Measurements from ENCODE around the gene FGF3.

Gene FGF3

DNA sequence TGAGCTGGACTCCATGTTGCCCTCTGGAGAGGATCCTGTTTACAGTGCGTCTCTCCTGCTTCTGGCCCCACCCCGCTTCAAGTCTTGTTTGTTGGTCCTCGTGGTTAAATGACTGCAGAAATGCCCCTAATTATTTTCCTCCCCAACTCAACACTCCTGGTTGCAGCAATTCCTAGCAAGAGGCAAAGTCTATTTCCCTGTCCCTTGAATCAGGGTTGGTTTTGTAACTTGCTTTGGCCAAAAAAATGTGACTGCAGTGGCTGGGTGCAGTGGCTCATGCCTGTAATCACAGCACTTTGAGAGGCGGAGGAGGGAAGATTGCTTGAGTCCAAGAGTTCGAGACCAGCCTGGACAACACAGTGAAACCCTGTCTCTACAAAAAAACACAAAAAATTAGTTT lies 41.0 kb upstream of the FGF3 start:
- no peak for DNase-seq (ENCODE audit: low spot score)
- in situ Hi-C loops (cut with MboI; ENCODE audit: low pct_unique_long_range_greater_than_20kb, low sequenced_read_pairs, unreplicated experiment), result no loop called here

DNA sequence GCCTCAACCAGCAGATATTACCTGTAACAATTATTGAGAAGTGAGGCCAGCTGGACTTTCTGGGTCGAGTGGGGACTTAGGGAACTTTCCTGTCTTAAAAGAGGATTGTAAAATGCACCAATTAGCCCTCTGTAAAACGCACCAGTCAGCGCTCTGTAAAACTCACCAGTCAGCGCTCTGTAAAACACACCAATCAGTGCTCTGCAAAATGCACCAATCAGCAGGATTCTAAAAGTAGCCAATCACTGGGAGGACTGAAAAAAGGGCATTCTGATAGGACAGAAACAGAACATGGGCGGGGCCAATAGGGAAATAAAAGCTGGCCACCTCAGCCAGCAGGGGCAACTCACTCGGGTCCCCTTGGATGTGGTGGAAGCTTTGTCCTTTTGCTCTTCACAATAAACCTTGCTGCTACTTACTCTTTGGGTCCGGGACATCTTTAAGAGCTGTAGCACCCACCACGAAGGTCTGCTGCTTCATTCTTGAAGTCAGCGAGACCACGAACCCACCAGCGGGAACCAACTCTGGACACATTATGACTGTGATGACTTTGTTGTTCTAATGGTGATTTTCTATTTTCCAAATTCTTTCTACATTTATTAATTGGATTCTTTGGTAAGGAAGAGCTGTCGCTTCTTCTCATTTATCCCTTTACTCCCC lies 40.2 kb upstream of the FGF3 start:
- TF ChIP-seq, protein P1, sequence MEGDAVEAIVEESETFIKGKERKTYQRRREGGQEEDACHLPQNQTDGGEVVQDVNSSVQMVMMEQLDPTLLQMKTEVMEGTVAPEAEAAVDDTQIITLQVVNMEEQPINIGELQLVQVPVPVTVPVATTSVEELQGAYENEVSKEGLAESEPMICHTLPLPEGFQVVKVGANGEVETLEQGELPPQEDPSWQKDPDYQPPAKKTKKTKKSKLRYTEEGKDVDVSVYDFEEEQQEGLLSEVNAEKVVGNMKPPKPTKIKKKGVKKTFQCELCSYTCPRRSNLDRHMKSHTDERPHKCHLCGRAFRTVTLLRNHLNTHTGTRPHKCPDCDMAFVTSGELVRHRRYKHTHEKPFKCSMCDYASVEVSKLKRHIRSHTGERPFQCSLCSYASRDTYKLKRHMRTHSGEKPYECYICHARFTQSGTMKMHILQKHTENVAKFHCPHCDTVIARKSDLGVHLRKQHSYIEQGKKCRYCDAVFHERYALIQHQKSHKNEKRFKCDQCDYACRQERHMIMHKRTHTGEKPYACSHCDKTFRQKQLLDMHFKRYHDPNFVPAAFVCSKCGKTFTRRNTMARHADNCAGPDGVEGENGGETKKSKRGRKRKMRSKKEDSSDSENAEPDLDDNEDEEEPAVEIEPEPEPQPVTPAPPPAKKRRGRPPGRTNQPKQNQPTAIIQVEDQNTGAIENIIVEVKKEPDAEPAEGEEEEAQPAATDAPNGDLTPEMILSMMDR (IDR thresholded peaks at IDR 0.05; ENCODE audit: extremely low read depth, insufficient read depth, missing control alignments), result no peak
- in situ Hi-C loops (cut with MboI; ENCODE audit: low pct_unique_long_range_greater_than_20kb, low sequenced_read_pairs, unreplicated experiment), result no loop called here
- no peak for DNase-seq (ENCODE audit: low spot score)

More for the DNA sequence above, 41.0 kb upstream of the FGF3 start:
- TF ChIP-seq, protein P1 (IDR thresholded peaks at IDR 0.05; ENCODE audit: extremely low read depth, insufficient read depth, missing control alignments), result no peak

DNA sequence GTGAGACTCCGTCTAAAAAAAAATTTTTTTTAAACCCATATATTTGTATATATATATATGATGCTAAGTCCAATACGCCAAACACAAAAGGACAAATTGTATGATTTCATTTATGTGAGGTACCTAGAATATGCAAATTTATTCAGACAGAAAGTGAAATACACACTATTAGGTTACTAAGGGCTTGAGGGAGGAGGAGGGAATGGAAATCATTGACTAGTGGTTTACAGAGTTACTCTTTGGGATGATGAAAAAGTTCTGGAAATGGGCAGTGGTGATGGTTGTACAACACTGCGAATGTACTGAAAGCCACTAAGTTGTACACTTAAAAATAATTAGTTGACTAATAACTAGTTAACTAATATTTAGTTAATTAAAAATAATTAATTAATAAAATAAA lies 36.2 kb upstream of the FGF3 start:
- DNase-seq (ENCODE audit: low spot score), result no peak
- TF ChIP-seq, protein P1 (IDR thresholded peaks at IDR 0.05; ENCODE audit: extremely low read depth, insufficient read depth, missing control alignments), result no peak
- in situ Hi-C loops (cut with MboI; ENCODE audit: low pct_unique_long_range_greater_than_20kb, low sequenced_read_pairs, unreplicated experiment), result no loop called here

- in situ Hi-C loops (cut with MboI; ENCODE audit: low pct_unique_long_range_greater_than_20kb, low sequenced_read_pairs, unreplicated experiment), result no loop called here
- TF ChIP-seq, protein P1 (IDR thresholded peaks at IDR 0.05; ENCODE audit: extremely low read depth, insufficient read depth, missing control alignments), result no peak
- DNase-seq (ENCODE audit: low spot score), result no peak
Measured at GRCh38 chr11:69854713-69855112, 35.5 kb upstream of the FGF3 start.

- DNase-seq (ENCODE audit: low spot score), result no peak
- TF ChIP-seq, protein P1 (IDR thresholded peaks at IDR 0.05; ENCODE audit: extremely low read depth, insufficient read depth, missing control alignments), result no peak
Measured at GRCh38 chr11:69852056-69852455, 32.8 kb upstream of the FGF3 start.

DNA sequence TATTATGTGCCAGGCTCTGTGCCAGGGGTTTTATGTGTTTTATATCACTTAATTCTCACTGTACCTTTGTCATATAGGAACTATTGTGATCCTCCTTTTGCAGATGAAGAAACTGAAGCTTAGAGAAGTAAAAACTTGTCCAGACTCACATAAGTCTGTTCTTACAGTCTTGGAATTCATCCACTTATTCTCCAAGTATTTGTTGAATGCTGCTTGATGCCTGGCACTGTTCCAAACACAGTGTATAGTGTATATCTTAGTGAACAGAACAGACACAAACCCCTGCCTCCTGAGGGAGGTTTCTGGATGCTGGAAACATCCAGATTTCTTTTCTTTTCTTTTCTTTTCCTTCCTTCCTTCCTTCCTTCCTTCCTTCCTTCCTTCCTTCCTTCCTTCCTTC lies 29.0 kb upstream of the FGF3 start:
- in situ Hi-C loops (cut with MboI; ENCODE audit: low pct_unique_long_range_greater_than_20kb, low sequenced_read_pairs, unreplicated experiment), result no loop called here
- TF ChIP-seq, protein P1 (IDR thresholded peaks at IDR 0.05; ENCODE audit: extremely low read depth, insufficient read depth, missing control alignments), result no peak
- DNase-seq (ENCODE audit: low spot score), result no peak

More at GRCh38 chr11:69852056-69852455, 32.8 kb upstream of the FGF3 start:
- in situ Hi-C loops (cut with MboI; ENCODE audit: low pct_unique_long_range_greater_than_20kb, low sequenced_read_pairs, unreplicated experiment), result no loop called here

Measured in GM13977 (cell line).